Measurements from ENCODE around the gene KMO.

DNA sequence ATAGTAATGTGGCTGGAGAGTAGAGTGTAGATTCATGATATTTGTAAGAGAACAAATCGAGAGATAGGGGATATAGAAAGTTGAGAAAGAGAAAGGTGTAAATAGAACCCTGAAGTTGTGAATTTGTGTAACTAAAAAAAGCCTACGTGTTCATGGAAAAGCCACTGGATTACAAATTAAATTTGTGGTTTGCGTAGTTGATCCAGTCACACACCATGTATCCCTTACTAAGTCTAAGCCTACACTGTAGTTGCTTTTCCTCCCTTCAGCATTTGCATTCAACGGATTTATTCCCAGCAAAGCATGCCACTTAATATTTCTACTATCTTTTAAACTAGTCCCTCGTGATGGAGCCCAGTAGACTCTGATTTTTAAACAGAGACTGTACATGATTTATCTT lies 24.9 kb downstream of the KMO start:
- TF ChIP-seq EZH2phosphoT487 (IDR thresholded peaks at IDR 0.05; ENCODE audit: insufficient read depth, low read depth), result no peak
- no peak for TF ChIP-seq EZH2 (IDR thresholded peaks at IDR 0.05; ENCODE audit: insufficient read depth, poor library complexity, severe bottlenecking)
